Activated T-cell treated with anti-CD3 and anti-CD28 coated beads, Interleukin-2, amount 50 U/mL, for 4 hours (primary cell): ENCODE data around the gene IGFBP4. TPM values are rescaled to one million over a fixed set of nuclear protein-coding genes. Genes with fewer than 3 reads are reported as not detected.

Experiments used
- ATAC-seq, 2 donors: fragments of 200-7000 bp; cut with Tn5 transposase; one replicate each; pipeline ENCODE4 v1.10.0; 2021
- DNase-seq: peaks from one replicate; pipeline ENCODE4 v3.0.0-alpha.2; 2020
- H3K27me3 Mint-ChIP-seq: one replicate; pipeline ENCODE4 v1.8.0; 2021; ENCODE audit warnings: low read depth, mixed read lengths
- H3K36me3 Mint-ChIP-seq: one replicate; pipeline ENCODE4 v1.8.0; 2022; ENCODE audit warnings: mixed read lengths; ENCODE audit not compliant: insufficient read depth
- H3K4me1 Mint-ChIP-seq: one replicate; pipeline ENCODE4 v1.8.0; 2021; ENCODE audit warnings: low read depth, mixed read lengths
- H3K4me3 Mint-ChIP-seq: one replicate; pipeline ENCODE4 v1.8.0; 2021; ENCODE audit warnings: mild to moderate bottlenecking, moderate library complexity, mixed read lengths
- H3K9me3 Mint-ChIP-seq: one replicate; pipeline ENCODE4 v1.8.0; 2021; ENCODE audit warnings: mixed read lengths
- total RNA-seq, 3 donors: library from RNA; stranded (reverse); gene quantifications; one replicate each; pipeline ENCODE4 v1.2.1, GENCODE V29; 2021

IGFBP4 gene
- total RNA-seq, 3 donors from 2014 or later: 14.0 to 17.7 (median 14.7) TPM

GRCh38 chr17:40457369-40457768, 14.1 kb downstream of the IGFBP4 start:
- H3K36me3 Mint-ChIP-seq: peaks cover 2% of the 10 kb centered on the region
- peaks cover under 1% of the 10 kb centered on the region for H3K4me1 Mint-ChIP-seq
- no peak for ATAC-seq

GRCh38 chr17:40457964-40458791, 14.9 kb downstream of the IGFBP4 start:
- H3K9me3 Mint-ChIP-seq: no peaks in the 10 kb centered on the region
- H3K27me3 Mint-ChIP-seq: no peaks in the 10 kb centered on the region
- no peak overlapping the region for H3K4me3 Mint-ChIP-seq
- ATAC-seq (no peak), DNase-seq (no peak)
- peaks cover 2% of the 10 kb centered on the region for H3K36me3 Mint-ChIP-seq
- no peaks in the 10 kb centered on the region for H3K4me1 Mint-ChIP-seq

More at GRCh38 chr17:40457369-40457768, 14.1 kb downstream of the IGFBP4 start:
- H3K9me3 Mint-ChIP-seq: no peaks in the 10 kb centered on the region
- DNase-seq: no peak
- H3K4me3 Mint-ChIP-seq: no peak overlapping the region
- no peaks in the 10 kb centered on the region for H3K27me3 Mint-ChIP-seq

GRCh38 chr17:40458851-40459482, 15.7 kb downstream of the IGFBP4 start:
- no peak for ATAC-seq
- DNase-seq: no peak
- Mint-ChIP-seq H3K4me3 (no peak overlapping the region), H3K9me3 (no peaks in the 10 kb centered on the region), H3K27me3 (no peaks in the 10 kb centered on the region), H3K36me3 (peaks cover 2% of the 10 kb centered on the region), H3K4me1 (no peaks in the 10 kb centered on the region)

GRCh38 chr17:40459636-40460603, 16.7 kb downstream of the IGFBP4 start:
- DNase-seq: no peak
- no peak for ATAC-seq
- no peak overlapping the region for H3K4me3 Mint-ChIP-seq
- H3K36me3 Mint-ChIP-seq: no peaks in the 10 kb centered on the region
- H3K27me3 Mint-ChIP-seq: no peaks in the 10 kb centered on the region
- no peaks in the 10 kb centered on the region for H3K9me3 Mint-ChIP-seq
- no peaks in the 10 kb centered on the region for H3K4me1 Mint-ChIP-seq

GRCh38 chr17:40460604-40460967, 17.3 kb downstream of the IGFBP4 start:
- Mint-ChIP-seq H3K4me3 (no peak overlapping the region), H3K9me3 (no peaks in the 10 kb centered on the region), H3K4me1 (no peaks in the 10 kb centered on the region), H3K27me3 (no peaks in the 10 kb centered on the region), H3K36me3 (no peaks in the 10 kb centered on the region)
- ATAC-seq (no peak), DNase-seq (no peak)

GRCh38 chr17:40460968-40461731, 17.9 kb downstream of the IGFBP4 start:
- no peaks in the 10 kb centered on the region for H3K27me3 Mint-ChIP-seq
- no peaks in the 10 kb centered on the region for H3K9me3 Mint-ChIP-seq
- no peak for ATAC-seq
- DNase-seq: no peak
- no peaks in the 10 kb centered on the region for H3K36me3 Mint-ChIP-seq
- no peak overlapping the region for H3K4me3 Mint-ChIP-seq
- H3K4me1 Mint-ChIP-seq: no peaks in the 10 kb centered on the region

- H3K9me3 Mint-ChIP-seq: no peaks in the 10 kb centered on the region
- H3K36me3 Mint-ChIP-seq: no peaks in the 10 kb centered on the region
- no peak overlapping the region for H3K4me3 Mint-ChIP-seq
- ATAC-seq: no peak
- DNase-seq: no peak
- no peaks in the 10 kb centered on the region for H3K4me1 Mint-ChIP-seq
- H3K27me3 Mint-ChIP-seq: no peaks in the 10 kb centered on the region
These were observed 18.6 kb downstream of the IGFBP4 start for GRCh38 chr17:40461732-40462342.

- H3K4me1 Mint-ChIP-seq: no peaks in the 10 kb centered on the region
- ATAC-seq: no peak
- no peak overlapping the region for H3K4me3 Mint-ChIP-seq
- no peak for DNase-seq
- H3K9me3 Mint-ChIP-seq: no peaks in the 10 kb centered on the region
- no peaks in the 10 kb centered on the region for H3K27me3 Mint-ChIP-seq
- no peaks in the 10 kb centered on the region for H3K36me3 Mint-ChIP-seq
These were observed 19.3 kb downstream of the IGFBP4 start for GRCh38 chr17:40462343-40463121.

GRCh38 chr17:40463122-40463550, 19.9 kb downstream of the IGFBP4 start:
- ATAC-seq: no peak
- Mint-ChIP-seq H3K36me3 (no peaks in the 10 kb centered on the region), H3K9me3 (no peaks in the 10 kb centered on the region), H3K4me1 (no peaks in the 10 kb centered on the region), H3K27me3 (no peaks in the 10 kb centered on the region), H3K4me3 (no peak overlapping the region)
- no peak for DNase-seq

GRCh38 chr17:40464392-40464855, 21.2 kb downstream of the IGFBP4 start:
- DNase-seq (no peak), ATAC-seq (no peak)
- Mint-ChIP-seq H3K27me3 (no peaks in the 10 kb centered on the region), H3K4me3 (no peak overlapping the region), H3K4me1 (no peaks in the 10 kb centered on the region), H3K36me3 (no peaks in the 10 kb centered on the region), H3K9me3 (no peaks in the 10 kb centered on the region)

GRCh38 chr17:40466298-40466971, 23.2 kb downstream of the IGFBP4 start:
- DNase-seq: no peak
- peaks cover 2% of the 10 kb centered on the region for H3K27me3 Mint-ChIP-seq
- no peak overlapping the region for H3K4me3 Mint-ChIP-seq

GRCh38 chr17:40467281-40467867, 24.1 kb downstream of the IGFBP4 start:
- Mint-ChIP-seq H3K36me3 (no peaks in the 10 kb centered on the region), H3K4me1 (no peaks in the 10 kb centered on the region), H3K4me3 (no peak overlapping the region), H3K27me3 (peaks cover 2% of the 10 kb centered on the region), H3K9me3 (no peaks in the 10 kb centered on the region)
- ATAC-seq (no peak), DNase-seq (no peak)

More at GRCh38 chr17:40466298-40466971, 23.2 kb downstream of the IGFBP4 start:
- no peaks in the 10 kb centered on the region for H3K4me1 Mint-ChIP-seq
- no peak for ATAC-seq
- no peaks in the 10 kb centered on the region for H3K36me3 Mint-ChIP-seq
- H3K9me3 Mint-ChIP-seq: no peaks in the 10 kb centered on the region
